ENCODE data around the gene MCC.

Gene MCC

GRCh38 chr5:113381791-113382190 is 106.5 kb downstream of the MCC start:
- in situ Hi-C loops (cut with MboI; ENCODE audit: low pct_unique_long_range_greater_than_20kb, low sequenced_read_pairs, unreplicated experiment) = loop anchor here (25.0 kb wide), 1 partner anchor 231 kb away; no protein-coding TSS in a partner anchor
- no peak for DNase-seq (ENCODE audit: low spot score)
- no peak for TF ChIP-seq CTCF (IDR thresholded peaks at IDR 0.05; ENCODE audit: extremely low read depth, insufficient read depth, missing control alignments)

- in situ Hi-C loops (cut with MboI; ENCODE audit: low pct_unique_long_range_greater_than_20kb, low sequenced_read_pairs, unreplicated experiment) = loop anchor here (25.0 kb wide), 1 partner anchor 231 kb away; no protein-coding TSS in a partner anchor
- TF ChIP-seq CTCF (IDR thresholded peaks at IDR 0.05; ENCODE audit: extremely low read depth, insufficient read depth, missing control alignments) = no peak
- DNase-seq (ENCODE audit: low spot score) = no peak
These were observed 107.4 kb downstream of the MCC start for GRCh38 chr5:113380807-113381326.

GRCh38 chr5:113379936-113380806 is 108.1 kb downstream of the MCC start:
- no peak for TF ChIP-seq CTCF (IDR thresholded peaks at IDR 0.05; ENCODE audit: extremely low read depth, insufficient read depth, missing control alignments)
- DNase-seq (ENCODE audit: low spot score) = no peak
- in situ Hi-C loops (cut with MboI; ENCODE audit: low pct_unique_long_range_greater_than_20kb, low sequenced_read_pairs, unreplicated experiment) = loop anchor here (25.0 kb wide), 1 partner anchor 232 kb away; no protein-coding TSS in a partner anchor

GRCh38 chr5:113378959-113379541 is 109.2 kb downstream of the MCC start:
- TF ChIP-seq CTCF (IDR thresholded peaks at IDR 0.05; ENCODE audit: extremely low read depth, insufficient read depth, missing control alignments) = peak; percentile 80
- in situ Hi-C loops (cut with MboI; ENCODE audit: low pct_unique_long_range_greater_than_20kb, low sequenced_read_pairs, unreplicated experiment) = loop anchor here (25.0 kb wide), 1 partner anchor 233 kb away; no protein-coding TSS in a partner anchor

GRCh38 chr5:113378514-113378913 is 109.7 kb downstream of the MCC start:
- in situ Hi-C loops (cut with MboI; ENCODE audit: low pct_unique_long_range_greater_than_20kb, low sequenced_read_pairs, unreplicated experiment) = loop anchor here (25.0 kb wide), 1 partner anchor 234 kb away; no protein-coding TSS in a partner anchor
- no peak for DNase-seq (ENCODE audit: low spot score)
- no peak for TF ChIP-seq CTCF (IDR thresholded peaks at IDR 0.05; ENCODE audit: extremely low read depth, insufficient read depth, missing control alignments)

More at GRCh38 chr5:113378959-113379541, 109.2 kb downstream of the MCC start:
- DNase-seq (ENCODE audit: low spot score) = peak; percentile 63

- DNase-seq (ENCODE audit: low spot score) = no peak
- in situ Hi-C loops (cut with MboI; ENCODE audit: low pct_unique_long_range_greater_than_20kb, low sequenced_read_pairs, unreplicated experiment) = loop anchor here (25.0 kb wide), 1 partner anchor 234 kb away; no protein-coding TSS in a partner anchor
- TF ChIP-seq CTCF (IDR thresholded peaks at IDR 0.05; ENCODE audit: extremely low read depth, insufficient read depth, missing control alignments) = no peak
These were observed 110.2 kb downstream of the MCC start for GRCh38 chr5:113378081-113378480.
